AG09319 (cell line): Measurements from ENCODE around the gene SLC7A9.
"Not testable (repeated sequence)": the region's sequence is repeated elsewhere in the genome, so short reads cannot be mapped to it uniquely, and the experiment has no call there.

Source experiments
- DNase-seq: peaks from one replicate; pipeline ENCODE4 v3.0.0-alpha.2; 2010; ENCODE audit warnings: low read depth; ENCODE audit errors: extremely low read depth
- CTCF ChIP-seq: IDR thresholded peaks from 2 replicates; pipeline ENCODE4 v1.5.1; 2011; ENCODE audit warnings: low read depth, mild to moderate bottlenecking, inconsistent platforms, low read length, moderate library complexity

Gene SLC7A9

GRCh38 chr19:32891609-32892008, 22.0 kb upstream of the SLC7A9 start:
- TF ChIP-seq CTCF, result no peak
- no peak for DNase-seq

GRCh38 chr19:32890841-32891240, 21.3 kb upstream of the SLC7A9 start:
- no peak for TF ChIP-seq CTCF
- DNase-seq, result no peak

DNA sequence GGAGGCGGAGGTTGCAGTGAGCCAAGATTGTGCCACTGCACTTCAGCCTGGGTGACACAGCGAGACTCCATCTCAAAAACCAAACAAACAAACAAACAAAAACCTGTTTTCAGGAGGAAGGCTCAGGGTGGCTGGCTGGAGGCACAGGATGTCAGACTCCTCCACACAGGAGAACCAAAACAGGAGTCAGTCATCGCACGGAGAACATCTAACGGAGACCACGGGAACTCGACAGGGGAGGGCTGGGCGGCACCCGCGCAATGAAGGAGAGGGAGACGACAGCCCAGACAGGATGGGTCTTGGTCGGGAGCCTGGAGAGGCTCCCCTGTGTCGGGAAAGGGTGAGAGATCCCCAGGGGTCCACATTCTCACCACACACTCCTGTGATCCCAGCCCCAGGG, 20.8 kb upstream of the SLC7A9 start:
- no peak for TF ChIP-seq CTCF

DNA sequence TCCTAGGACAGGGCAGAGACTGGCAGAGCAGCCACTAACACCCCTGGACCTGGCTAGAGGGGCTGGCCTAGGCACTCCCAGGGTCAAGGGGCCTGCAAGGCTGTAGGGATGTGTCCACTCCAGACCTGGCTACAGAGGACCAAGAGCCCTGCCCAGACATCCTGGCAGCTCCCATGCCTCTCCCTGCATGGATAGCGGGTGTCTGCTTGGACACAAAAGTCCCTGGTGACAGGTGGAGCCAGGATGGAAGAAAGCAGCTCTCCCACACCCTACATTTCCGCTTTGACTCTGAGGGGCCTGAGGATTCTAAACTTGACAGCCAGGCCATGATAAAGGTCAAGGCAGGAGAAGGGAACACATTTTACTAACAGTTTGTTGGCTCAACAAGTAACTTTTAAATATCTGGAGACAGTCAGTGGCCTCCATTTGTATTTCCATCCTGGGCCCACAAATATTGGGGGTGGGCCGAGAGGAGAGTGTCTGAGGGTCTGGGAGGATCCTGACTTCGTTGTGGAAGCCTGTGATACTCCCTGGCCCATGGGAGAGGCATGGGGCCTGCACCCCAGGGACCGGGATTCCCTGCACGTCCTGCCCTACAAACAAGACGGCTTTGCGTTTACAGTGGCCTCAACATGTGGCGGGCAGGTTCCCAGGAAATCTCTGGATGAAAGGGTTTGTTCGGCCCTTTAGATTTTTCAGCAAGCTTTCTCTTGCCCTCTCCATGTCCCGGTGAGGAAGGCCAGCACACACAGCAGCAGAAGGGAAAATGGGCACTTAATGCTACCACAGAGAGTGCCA, 19.8 kb upstream of the SLC7A9 start:
- TF ChIP-seq CTCF, result no peak
- no peak for DNase-seq

More for the DNA sequence above, 20.8 kb upstream of the SLC7A9 start:
- DNase-seq, result no peak

DNA sequence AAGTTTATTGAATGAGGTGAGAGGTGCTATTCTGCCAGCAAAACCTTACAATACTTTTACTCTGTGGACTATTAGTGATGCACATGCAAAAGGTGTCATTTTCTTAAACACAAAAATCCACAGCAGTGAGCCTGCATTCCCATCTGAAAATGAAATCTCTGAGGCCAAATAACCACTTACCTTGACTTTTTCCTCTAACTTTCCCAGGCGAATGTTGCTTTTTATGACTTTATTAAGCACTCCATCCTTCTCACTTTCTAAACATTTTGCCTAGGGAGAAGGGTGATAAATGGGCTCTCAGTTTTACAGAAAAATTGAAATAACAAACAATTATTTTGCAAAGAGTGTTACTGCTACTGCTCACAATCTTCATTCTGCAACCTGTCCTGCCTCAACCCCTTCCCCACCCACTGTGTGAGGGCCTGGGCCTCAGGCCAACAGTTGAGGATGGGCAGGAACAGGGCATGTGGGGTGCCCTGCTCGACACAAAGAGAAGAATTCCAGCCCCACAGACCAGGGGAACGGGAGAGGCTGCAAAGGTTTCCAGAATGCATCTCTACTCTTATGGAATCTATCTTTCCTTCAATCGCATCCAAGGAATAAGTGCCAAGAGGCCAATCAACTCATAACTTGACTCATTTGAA, 18.1 kb upstream of the SLC7A9 start:
- TF ChIP-seq CTCF, result no peak
- no peak for DNase-seq

GRCh38 chr19:32886241-32886640, 16.7 kb upstream of the SLC7A9 start:
- no peak for TF ChIP-seq CTCF
- DNase-seq, result no peak

- DNase-seq, result not testable (repeated sequence)
Measured at GRCh38 chr19:32885255-32885654, 15.7 kb upstream of the SLC7A9 start.
